Hematopoietic multipotent progenitor cell treated with erythropoietin and hydrocortisone succinate and interleukin-3 and kit ligand, for 17 days (in vitro differentiated cells): ENCODE measurements around the gene FAM151A.

ENCODE experiments used
- DNase-seq: peaks from one replicate; pipeline ENCODE4 v3.0.0-alpha.2; 2015; ENCODE audit warnings: low spot score

FAM151A gene

GRCh38 chr1:54604051-54604450, 19.3 kb downstream of the FAM151A start:
- no peak for DNase-seq

- no peak for DNase-seq
These were observed 20.1 kb downstream of the FAM151A start for GRCh38 chr1:54603241-54603640.

- no peak for DNase-seq
These were observed 20.8 kb downstream of the FAM151A start for GRCh38 chr1:54602554-54602953.

- DNase-seq: no peak
These were observed 21.6 kb downstream of the FAM151A start for GRCh38 chr1:54601730-54602129.

GRCh38 chr1:54600947-54601721, 22.2 kb downstream of the FAM151A start:
- DNase-seq: no peak

GRCh38 chr1:54599211-54599823, 24.0 kb downstream of the FAM151A start:
- no peak for DNase-seq

- DNase-seq: no peak
These were observed 25.8 kb downstream of the FAM151A start for GRCh38 chr1:54597455-54598030.

GRCh38 chr1:54596756-54597155, 26.6 kb downstream of the FAM151A start:
- DNase-seq: no peak

GRCh38 chr1:54595956-54596498, 27.3 kb downstream of the FAM151A start:
- DNase-seq: no peak

GRCh38 chr1:54594463-54594862, 28.9 kb downstream of the FAM151A start:
- no peak for DNase-seq

GRCh38 chr1:54593571-54594160, 29.7 kb downstream of the FAM151A start:
- no peak for DNase-seq

GRCh38 chr1:54591127-54591756, 32.1 kb downstream of the FAM151A start:
- no peak for DNase-seq

GRCh38 chr1:54588377-54588776, 34.9 kb downstream of the FAM151A start:
- DNase-seq: no peak

GRCh38 chr1:54585181-54586066, 37.9 kb downstream of the FAM151A start:
- DNase-seq: no peak

GRCh38 chr1:54584575-54584974, 38.8 kb downstream of the FAM151A start:
- DNase-seq: no peak

GRCh38 chr1:54583871-54584270, 39.5 kb downstream of the FAM151A start:
- DNase-seq: no peak

- DNase-seq: no peak
These were observed 40.0 kb downstream of the FAM151A start for GRCh38 chr1:54583307-54583686.

GRCh38 chr1:54582566-54583306, 40.6 kb downstream of the FAM151A start:
- no peak for DNase-seq

- peak; percentile 34 for DNase-seq
These were observed 41.7 kb downstream of the FAM151A start for GRCh38 chr1:54581621-54582035.

- DNase-seq: no peak
These were observed 42.3 kb downstream of the FAM151A start for GRCh38 chr1:54580856-54581550.
